Measurements from ENCODE around the gene OTOS. TPM values are rescaled to one million over a fixed set of nuclear protein-coding genes. Genes with fewer than 3 reads are reported as not detected.

OTOS gene
- total RNA-seq, 1 donor from 2014 or later = not detected

DNA sequence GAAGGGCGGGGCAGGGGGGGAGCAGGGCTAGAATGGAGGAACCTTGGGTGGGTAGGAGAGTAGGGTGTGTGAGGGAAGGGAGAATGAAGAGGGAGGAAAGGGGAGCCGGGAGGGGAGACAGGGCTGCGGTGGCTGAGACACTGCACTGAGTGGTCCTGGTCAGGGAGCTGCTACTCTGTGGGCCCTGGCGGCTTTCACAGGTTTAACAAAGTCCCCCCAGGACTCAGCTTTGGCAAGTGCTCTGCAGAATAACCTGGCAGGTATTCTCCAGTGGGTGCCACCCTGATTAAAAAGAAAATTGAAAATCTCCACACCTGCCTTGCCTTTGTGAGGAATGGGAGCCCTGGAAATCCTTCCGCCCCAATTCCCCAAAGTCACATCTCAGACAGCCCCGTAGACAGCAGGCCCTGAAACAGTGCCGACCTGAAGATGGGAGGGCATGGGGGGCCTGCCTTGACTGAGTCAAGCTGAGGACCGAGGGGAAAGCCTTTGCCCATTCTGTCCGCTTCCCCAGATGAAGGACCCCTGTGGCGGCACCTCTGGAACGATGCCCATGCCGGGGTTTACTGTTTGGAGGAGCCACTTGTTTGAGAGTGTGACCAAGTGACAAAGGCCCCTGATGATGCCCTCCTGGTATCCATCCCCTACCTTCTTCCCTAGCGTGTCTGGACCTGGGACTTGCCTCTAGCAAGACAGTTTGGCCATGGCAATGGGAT, 43.6 kb upstream of the OTOS start:
- DNase-seq (ENCODE audit: low spot score in 2 of 2) = no peak
- intact Hi-C loops (cut with DNase I) = no loop called here

GRCh38 chr2:240183006-240183874, 42.8 kb upstream of the OTOS start:
- intact Hi-C loops (cut with DNase I) = no loop called here

More for the DNA sequence above, 43.6 kb upstream of the OTOS start:
- Histone ChIP-seq H3K4me3 (no peak overlapping the region), H3K4me1 (no peaks in the 10 kb centered on the region), H3K27ac (no peak overlapping the region), H3K9me3 (no peaks in the 10 kb centered on the region), H3K27me3 (no peaks in the 10 kb centered on the region), H3K36me3 (no peaks in the 10 kb centered on the region)
- TF ChIP-seq, protein P1, sequence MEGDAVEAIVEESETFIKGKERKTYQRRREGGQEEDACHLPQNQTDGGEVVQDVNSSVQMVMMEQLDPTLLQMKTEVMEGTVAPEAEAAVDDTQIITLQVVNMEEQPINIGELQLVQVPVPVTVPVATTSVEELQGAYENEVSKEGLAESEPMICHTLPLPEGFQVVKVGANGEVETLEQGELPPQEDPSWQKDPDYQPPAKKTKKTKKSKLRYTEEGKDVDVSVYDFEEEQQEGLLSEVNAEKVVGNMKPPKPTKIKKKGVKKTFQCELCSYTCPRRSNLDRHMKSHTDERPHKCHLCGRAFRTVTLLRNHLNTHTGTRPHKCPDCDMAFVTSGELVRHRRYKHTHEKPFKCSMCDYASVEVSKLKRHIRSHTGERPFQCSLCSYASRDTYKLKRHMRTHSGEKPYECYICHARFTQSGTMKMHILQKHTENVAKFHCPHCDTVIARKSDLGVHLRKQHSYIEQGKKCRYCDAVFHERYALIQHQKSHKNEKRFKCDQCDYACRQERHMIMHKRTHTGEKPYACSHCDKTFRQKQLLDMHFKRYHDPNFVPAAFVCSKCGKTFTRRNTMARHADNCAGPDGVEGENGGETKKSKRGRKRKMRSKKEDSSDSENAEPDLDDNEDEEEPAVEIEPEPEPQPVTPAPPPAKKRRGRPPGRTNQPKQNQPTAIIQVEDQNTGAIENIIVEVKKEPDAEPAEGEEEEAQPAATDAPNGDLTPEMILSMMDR (IDR thresholded peaks at IDR 0.05) = no peak

GRCh38 chr2:240182476-240182875, 42.0 kb upstream of the OTOS start:
- TF ChIP-seq, protein P1 (IDR thresholded peaks at IDR 0.05) = no peak
- H3K27me3 ChIP-seq = no peaks in the 10 kb centered on the region
- DNase-seq (ENCODE audit: low spot score in 2 of 2) = no peak
- H3K4me1 ChIP-seq = no peaks in the 10 kb centered on the region
- intact Hi-C loops (cut with DNase I) = no loop called here
- no peaks in the 10 kb centered on the region for H3K36me3 ChIP-seq
- H3K9me3 ChIP-seq = no peaks in the 10 kb centered on the region
- H3K4me3 ChIP-seq = no peak overlapping the region
- H3K27ac ChIP-seq = no peak overlapping the region

More at GRCh38 chr2:240183006-240183874, 42.8 kb upstream of the OTOS start:
- TF ChIP-seq, protein P1 (IDR thresholded peaks at IDR 0.05) = no peak
- H3K9me3 ChIP-seq = no peaks in the 10 kb centered on the region
- no peaks in the 10 kb centered on the region for H3K4me1 ChIP-seq
- H3K36me3 ChIP-seq = no peaks in the 10 kb centered on the region
- H3K4me3 ChIP-seq = no peak overlapping the region
- DNase-seq (ENCODE audit: low spot score in 2 of 2) = no peak
- no peak overlapping the region for H3K27ac ChIP-seq
- H3K27me3 ChIP-seq = no peaks in the 10 kb centered on the region

DNA sequence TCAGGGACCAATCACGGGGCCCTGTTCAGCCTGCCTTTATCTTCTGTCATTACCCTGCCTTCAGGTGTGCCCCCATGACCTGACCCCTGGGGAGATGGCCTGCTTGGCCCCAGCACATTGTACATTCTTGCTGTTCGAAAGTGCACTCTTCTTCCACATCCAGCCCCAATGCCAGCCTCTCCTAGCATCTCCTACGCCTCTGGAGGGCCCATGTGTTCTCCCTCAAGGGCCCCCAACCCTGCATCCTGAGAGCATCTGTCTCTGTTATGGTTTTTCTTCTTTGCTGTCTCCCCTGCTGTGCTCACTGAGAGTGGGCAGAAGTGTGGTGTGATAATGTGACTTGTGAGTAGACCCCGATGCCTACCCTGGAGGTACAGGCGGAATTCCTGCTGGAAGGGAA, 41.5 kb upstream of the OTOS start:
- no peak for DNase-seq (ENCODE audit: low spot score in 2 of 2)
- intact Hi-C loops (cut with DNase I) = no loop called here
- Histone ChIP-seq H3K4me1 (no peaks in the 10 kb centered on the region), H3K9me3 (no peaks in the 10 kb centered on the region), H3K4me3 (no peak overlapping the region), H3K27ac (no peak overlapping the region), H3K27me3 (no peaks in the 10 kb centered on the region), H3K36me3 (no peaks in the 10 kb centered on the region)
- TF ChIP-seq, protein P1 (IDR thresholded peaks at IDR 0.05) = no peak

GRCh38 chr2:240179941-240180666, 39.6 kb upstream of the OTOS start:
- no peak for DNase-seq (ENCODE audit: low spot score in 2 of 2)
- H3K36me3 ChIP-seq = no peaks in the 10 kb centered on the region
- no peaks in the 10 kb centered on the region for H3K9me3 ChIP-seq
- H3K4me3 ChIP-seq = no peak overlapping the region
- intact Hi-C loops (cut with DNase I) = no loop called here
- TF ChIP-seq, protein P1 (IDR thresholded peaks at IDR 0.05) = no peak
- no peaks in the 10 kb centered on the region for H3K27me3 ChIP-seq
- no peaks in the 10 kb centered on the region for H3K4me1 ChIP-seq
- no peak overlapping the region for H3K27ac ChIP-seq
